T follicular helper cell (primary cell): ENCODE data around the gene C3orf33.
"Not testable (repeated sequence)": the region's sequence is repeated elsewhere in the genome, so short reads cannot be mapped to it uniquely, and the experiment has no call there.

ENCODE experiments used
- DNase-seq: peaks from one replicate; pipeline ENCODE4 v3.0.0-alpha.2; 2020; ENCODE audit warnings: low read depth
- total RNA-seq, 2 experiments: gene quantifications; one replicate each; lab custom pipeline; 2026; lab: John Stamatoyannopoulos, UW

The C3orf33 gene, protein sequence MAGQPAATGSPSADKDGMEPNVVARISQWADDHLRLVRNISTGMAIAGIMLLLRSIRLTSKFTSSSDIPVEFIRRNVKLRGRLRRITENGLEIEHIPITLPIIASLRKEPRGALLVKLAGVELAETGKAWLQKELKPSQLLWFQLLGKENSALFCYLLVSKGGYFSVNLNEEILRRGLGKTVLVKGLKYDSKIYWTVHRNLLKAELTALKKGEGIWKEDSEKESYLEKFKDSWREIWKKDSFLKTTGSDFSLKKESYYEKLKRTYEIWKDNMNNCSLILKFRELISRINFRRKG
- 1.0 to 1.5 reads per million in 2 experiments for total RNA-seq

DNA sequence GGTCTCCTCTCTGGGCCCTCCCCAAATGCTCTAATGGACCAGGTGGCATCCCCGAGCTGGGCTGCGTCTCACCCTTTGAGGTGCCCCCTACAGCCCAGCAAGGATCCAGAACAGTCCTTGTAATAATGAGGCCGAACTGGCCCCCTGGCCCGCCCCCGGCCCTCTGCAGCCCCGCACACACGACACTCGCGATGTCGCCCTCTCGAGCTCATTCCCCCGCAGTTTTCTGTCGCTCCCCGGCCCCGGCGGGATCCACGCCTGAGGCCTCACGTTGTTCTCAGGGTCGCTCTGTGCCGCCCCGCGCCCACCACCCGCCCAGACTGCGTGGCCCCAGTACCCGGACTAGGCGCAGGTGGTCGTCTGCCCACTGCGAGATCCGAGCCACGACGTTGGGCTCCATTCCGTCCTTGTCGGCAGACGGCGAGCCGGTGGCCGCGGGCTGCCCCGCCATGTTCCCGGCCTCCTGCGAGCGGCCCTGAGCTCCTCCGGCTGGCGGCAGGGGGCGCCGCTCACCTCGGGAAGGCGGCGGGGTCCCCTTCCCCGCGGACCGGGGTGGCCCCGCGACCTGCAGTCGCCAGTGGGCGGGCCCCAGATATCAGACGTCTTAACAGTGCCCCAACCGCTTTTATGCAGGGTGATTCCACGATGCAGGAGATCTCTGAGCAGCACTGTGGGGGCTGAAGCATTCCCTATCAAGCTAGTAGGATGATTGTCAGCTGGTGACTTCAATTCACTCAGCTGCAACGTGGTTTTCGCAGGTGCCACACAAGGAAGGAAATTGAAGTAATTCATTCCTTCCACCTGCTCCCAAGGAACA, at the start of gene C3orf33:
Gene C3orf33 (minus strand): TSS at position 477 of the 817 bp plus-strand sequence. CDS start 26 bp downstream, at position 451.
- peak; percentile 57 for DNase-seq

GRCh38 chr3:155854141-155854940, 48.3 kb upstream of the C3orf33 start, which contains the start of gene SLC33A1:
Gene SLC33A1 (minus strand): TSS chr3:155854427. CDS start chr3:155853997, 430 bp downstream.
- DNase-seq, result peak; percentile 98

DNA sequence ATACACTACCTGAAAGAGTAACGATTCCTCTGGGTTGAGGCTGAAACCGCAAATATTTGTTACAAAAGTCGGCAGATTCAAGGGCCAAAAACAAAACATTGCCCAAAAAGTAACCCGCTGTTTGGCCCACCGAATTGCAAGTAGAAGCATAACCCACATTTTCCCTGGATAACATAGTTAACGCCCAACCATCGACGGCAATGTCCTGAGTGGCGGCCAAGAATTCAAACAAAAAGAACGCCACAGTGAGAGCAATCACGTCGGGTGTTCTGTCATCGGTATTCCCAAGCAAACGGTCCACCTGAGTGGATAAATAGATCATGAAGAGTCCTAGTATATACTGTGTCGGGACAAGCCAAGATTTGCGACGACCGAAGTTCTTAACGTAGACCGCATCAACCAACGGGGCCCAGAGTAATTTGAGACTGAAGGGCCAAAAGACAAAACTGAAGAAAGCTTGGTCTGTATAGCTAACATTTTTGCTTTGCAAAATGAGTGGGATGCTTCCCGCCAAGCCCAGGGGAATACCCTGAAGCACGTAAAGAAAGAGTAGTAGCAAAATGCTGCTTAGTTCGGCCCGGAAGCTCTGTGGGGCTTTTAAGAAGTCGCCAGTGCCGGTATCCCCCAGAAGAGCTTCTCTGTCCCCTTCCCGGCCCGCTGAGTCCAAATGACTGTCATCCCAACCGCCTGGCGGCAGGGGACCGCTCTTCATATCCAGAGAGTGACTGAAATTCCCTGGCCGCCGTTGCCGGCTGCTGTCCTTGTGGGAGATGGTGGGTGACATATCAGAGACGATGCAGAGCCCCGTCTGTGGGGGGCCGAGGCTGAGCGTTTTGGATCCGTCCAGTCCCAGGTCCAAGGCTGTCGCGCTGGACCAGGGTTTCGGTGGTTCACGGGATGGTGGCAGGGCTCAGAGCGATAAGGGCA, 47.4 kb upstream of the C3orf33 start:
- no peak for DNase-seq

- no peak for DNase-seq
Observed at GRCh38 chr3:155852341-155852740, 46.3 kb upstream of the C3orf33 start.

GRCh38 chr3:155849404-155849803, 43.3 kb upstream of the C3orf33 start:
- not testable (repeated sequence) for DNase-seq

GRCh38 chr3:155847993-155848392, 41.9 kb upstream of the C3orf33 start:
- DNase-seq, result no peak

DNA sequence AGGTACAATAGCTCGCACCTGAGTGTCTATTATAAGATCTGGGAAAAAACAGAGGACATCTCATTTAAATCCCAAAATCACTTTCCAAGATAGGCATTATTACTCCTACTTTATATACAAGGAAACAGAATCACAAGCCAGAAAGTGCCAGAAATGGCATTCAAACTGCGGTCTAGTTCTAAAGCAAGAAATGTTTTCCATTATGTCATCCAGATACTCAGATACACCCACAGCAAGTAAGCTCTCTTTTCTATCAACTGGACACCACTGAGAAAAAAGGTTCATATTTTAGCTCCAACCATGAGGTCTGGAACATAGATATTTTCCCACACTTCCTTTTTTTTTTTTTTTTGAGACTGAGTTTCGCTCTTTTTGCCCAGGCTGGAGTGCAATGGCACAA, 40.0 kb upstream of the C3orf33 start:
- DNase-seq, result no peak

GRCh38 chr3:155843569-155843968, 37.5 kb upstream of the C3orf33 start:
- DNase-seq, result no peak

- no peak for DNase-seq
Observed at GRCh38 chr3:155835341-155836071, 29.4 kb upstream of the C3orf33 start.

- DNase-seq, result not testable (repeated sequence)
Observed at GRCh38 chr3:155828490-155829098, 22.5 kb upstream of the C3orf33 start.

GRCh38 chr3:155815030-155815545, 9.0 kb upstream of the C3orf33 start:
- no peak for DNase-seq

- not testable (repeated sequence) for DNase-seq
Observed at GRCh38 chr3:155813224-155813623, 7.1 kb upstream of the C3orf33 start.

GRCh38 chr3:155809181-155809580, 3.1 kb upstream of the C3orf33 start:
- no peak for DNase-seq

GRCh38 chr3:155807823-155808222, 1.7 kb upstream of the C3orf33 start:
- no peak for DNase-seq

DNA sequence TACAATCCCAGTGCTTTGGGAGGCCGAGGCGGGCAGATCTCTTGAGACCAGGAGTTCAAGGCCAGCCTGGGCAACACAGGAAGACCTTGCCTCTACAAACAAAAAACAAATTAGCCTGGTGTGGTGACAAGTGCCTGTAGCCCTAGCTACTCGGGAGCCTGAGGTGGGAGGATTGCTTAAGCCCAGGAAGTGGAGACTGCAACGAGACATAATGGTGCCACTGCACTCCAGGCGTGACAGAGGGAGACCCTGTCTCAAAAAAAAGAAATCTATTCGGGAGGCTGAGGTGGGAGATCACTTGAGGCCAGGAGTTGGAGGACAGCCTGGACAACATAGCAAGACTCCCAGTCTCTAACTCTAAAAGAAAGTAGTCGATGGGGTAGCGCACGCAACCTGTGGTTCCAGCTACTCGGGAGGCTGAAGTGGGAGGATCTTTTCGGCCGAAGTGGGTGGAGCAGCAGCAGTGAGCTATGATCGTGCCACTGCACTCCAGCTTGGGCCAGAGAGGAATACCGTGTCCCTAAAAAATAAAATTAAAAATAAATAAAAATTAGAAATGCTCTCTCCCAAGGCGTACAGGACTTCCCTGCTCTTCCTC, 775 bp downstream of the C3orf33 start:
- DNase-seq, result no peak

- DNase-seq, result no peak
Observed at GRCh38 chr3:155804323-155804722, 1.8 kb downstream of the C3orf33 start.

DNA sequence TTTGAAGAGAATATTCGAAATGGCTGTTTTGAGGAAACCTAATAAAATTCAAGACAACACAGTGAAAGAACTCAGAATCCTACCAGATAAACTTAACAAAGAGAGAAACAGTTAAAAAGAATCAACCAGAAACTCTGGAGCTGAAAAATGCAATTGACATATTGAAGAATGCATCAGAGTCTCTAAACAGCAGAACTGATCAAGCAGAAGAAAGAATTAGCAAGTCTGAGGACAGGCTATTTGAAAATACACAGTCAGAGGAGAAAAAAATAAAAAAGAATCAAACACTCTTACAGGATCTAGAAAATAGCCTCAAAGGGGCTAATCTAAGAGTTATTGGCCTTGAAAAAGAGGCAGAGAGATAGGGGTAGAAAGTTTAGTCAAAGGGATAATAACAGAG, 13.5 kb downstream of the C3orf33 start:
- no peak for DNase-seq

DNA sequence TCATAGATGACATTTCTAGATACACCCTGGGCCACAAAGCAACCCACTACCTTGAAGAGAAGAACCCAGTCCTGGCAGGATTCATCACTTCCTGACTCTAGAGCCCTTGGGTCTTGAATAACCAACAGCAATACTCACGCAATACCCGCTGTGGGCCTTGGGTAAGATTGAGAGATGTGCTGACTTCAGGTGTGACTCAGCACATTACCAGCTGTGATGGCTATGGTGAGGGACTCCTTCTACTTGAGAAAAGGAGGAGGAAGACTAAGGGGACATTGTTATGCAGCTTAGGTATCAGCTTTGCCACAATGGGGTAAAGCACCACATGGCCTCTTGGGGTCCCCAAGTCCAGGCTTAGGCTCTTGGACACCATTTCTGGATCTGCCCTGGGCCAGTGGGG, 14.9 kb downstream of the C3orf33 start:
- no peak for DNase-seq

- DNase-seq, result no peak
Observed at GRCh38 chr3:155790272-155790925, 15.7 kb downstream of the C3orf33 start.
